ENCODE results near the gene SYNE2.

SYNE2 gene

DNA sequence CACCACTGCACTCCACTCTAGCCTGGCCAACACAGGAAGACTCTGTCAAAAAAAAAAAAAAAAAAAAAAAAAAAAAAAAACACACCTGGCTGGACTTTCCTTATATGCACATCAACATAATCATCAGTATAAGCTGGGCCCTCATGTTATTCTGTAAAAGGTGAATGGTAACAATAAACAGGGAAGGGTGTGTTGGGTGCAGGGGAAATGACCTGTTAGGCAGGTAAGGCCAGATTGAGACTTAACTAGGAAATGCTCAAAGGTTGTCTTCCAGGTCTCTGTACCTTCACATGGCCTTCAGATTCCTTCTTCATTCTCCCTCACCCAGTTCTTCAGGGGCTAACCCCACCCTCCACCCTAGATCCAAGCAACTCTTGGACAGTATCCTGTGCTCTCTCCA, 393.9 kb downstream of the SYNE2 start:
- DNase-seq (ENCODE audit: low read depth, low spot score): no peak

- no peak for DNase-seq (ENCODE audit: low read depth, low spot score)
Observed at GRCh38 chr14:64247195-64247594, 394.4 kb downstream of the SYNE2 start.

- no peak for DNase-seq (ENCODE audit: low read depth, low spot score)
Observed at GRCh38 chr14:64248689-64249088, 395.9 kb downstream of the SYNE2 start.

- no peak for DNase-seq (ENCODE audit: low read depth, low spot score)
Observed at GRCh38 chr14:64249363-64249762, 396.6 kb downstream of the SYNE2 start.

- no peak for DNase-seq (ENCODE audit: low read depth, low spot score)
Observed at GRCh38 chr14:64253672-64254071, 400.9 kb downstream of the SYNE2 start.

- DNase-seq (ENCODE audit: low read depth, low spot score): no peak
Observed at GRCh38 chr14:64255756-64256155, 403.0 kb downstream of the SYNE2 start.

- no peak for DNase-seq (ENCODE audit: low read depth, low spot score)
Observed at GRCh38 chr14:64260418-64260817, 407.6 kb downstream of the SYNE2 start.

DNA sequence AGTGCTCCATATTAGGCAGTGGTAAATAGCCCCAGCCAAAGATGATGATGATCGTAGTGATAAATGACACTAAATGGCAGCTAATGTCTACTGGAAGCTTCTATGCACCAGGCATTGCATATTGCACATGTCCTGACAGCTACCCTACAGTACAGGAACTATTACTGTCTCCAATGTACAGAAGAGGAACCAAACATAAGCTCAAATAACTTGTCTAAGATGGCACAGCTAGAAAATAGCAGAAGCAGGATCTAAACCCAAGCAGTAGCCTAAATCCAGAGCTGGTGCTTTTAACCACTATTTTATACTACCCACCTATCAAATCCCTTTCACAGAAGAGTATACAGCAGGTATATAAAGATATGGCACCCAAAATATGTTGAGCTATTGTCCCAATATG, 412.4 kb downstream of the SYNE2 start:
- DNase-seq (ENCODE audit: low read depth, low spot score): no peak

- no peak for DNase-seq (ENCODE audit: low read depth, low spot score)
Observed at GRCh38 chr14:64266239-64266638, 413.4 kb downstream of the SYNE2 start.

- no peak for DNase-seq (ENCODE audit: low read depth, low spot score)
Observed at GRCh38 chr14:64272019-64272418, 419.2 kb downstream of the SYNE2 start.

Measured in smooth muscle cell of the brain vasculature (primary cell).